GM21447 (cell line): ENCODE measurements around the gene KIAA1755.

Experiments
- ATAC-seq: cut with Tn5 transposase; IDR thresholded peaks from one replicate; pipeline ENCODE4 v1.9.1; 2021; ENCODE audit not compliant: unreplicated experiment

The KIAA1755 gene

GRCh38 chr20:38260378-38261053, at the start of gene KIAA1755:
TSS of gene KIAA1755 (minus strand) at chr20:38260735. CDS start at chr20:38260500, 235 bp downstream.
- no peak for ATAC-seq

GRCh38 chr20:38308447-38308846, 47.9 kb upstream of the KIAA1755 start:
- no peak for ATAC-seq

GRCh38 chr20:38308047-38308438, 47.5 kb upstream of the KIAA1755 start:
- ATAC-seq: no peak

- no peak for ATAC-seq
Observed at GRCh38 chr20:38307371-38308046, 47.0 kb upstream of the KIAA1755 start.

- ATAC-seq: no peak
Observed at GRCh38 chr20:38306379-38306778, 45.8 kb upstream of the KIAA1755 start.

GRCh38 chr20:38305541-38305940, 45.0 kb upstream of the KIAA1755 start:
- ATAC-seq: no peak

- ATAC-seq: no peak
Observed at GRCh38 chr20:38304845-38305447, 44.4 kb upstream of the KIAA1755 start.

GRCh38 chr20:38303908-38304379, 43.4 kb upstream of the KIAA1755 start, which contains the start of gene BPI:
TSS of gene BPI (plus strand) at chr20:38304156. CDS start at chr20:38304224, 68 bp downstream.
- ATAC-seq: no peak

GRCh38 chr20:38302786-38303185, 42.3 kb upstream of the KIAA1755 start:
- no peak for ATAC-seq

GRCh38 chr20:38301309-38301708, 40.8 kb upstream of the KIAA1755 start:
- no peak for ATAC-seq

- ATAC-seq: no peak
Observed at GRCh38 chr20:38300438-38300837, 39.9 kb upstream of the KIAA1755 start.

- ATAC-seq: no peak
Observed at GRCh38 chr20:38299963-38300362, 39.4 kb upstream of the KIAA1755 start.

- no peak for ATAC-seq
Observed at GRCh38 chr20:38298768-38299288, 38.3 kb upstream of the KIAA1755 start.

GRCh38 chr20:38297916-38298674, 37.6 kb upstream of the KIAA1755 start:
- no peak for ATAC-seq

- no peak for ATAC-seq
Observed at GRCh38 chr20:38296433-38296832, 35.9 kb upstream of the KIAA1755 start.

GRCh38 chr20:38295811-38296210, 35.3 kb upstream of the KIAA1755 start:
- ATAC-seq: no peak

GRCh38 chr20:38294076-38294591, 33.6 kb upstream of the KIAA1755 start:
- ATAC-seq: no peak

- ATAC-seq: no peak
Observed at GRCh38 chr20:38293491-38294065, 33.0 kb upstream of the KIAA1755 start.

- ATAC-seq: no peak
Observed at GRCh38 chr20:38291966-38292365, 31.4 kb upstream of the KIAA1755 start.
